HFF-Myc (cell line): ENCODE measurements around the gene AHI1.

Source experiments
- DNase-seq: peaks from one replicate; pipeline ENCODE4 v3.0.0-alpha.2; 2011; ENCODE audit warnings: low read depth; ENCODE audit errors: extremely low read depth
- H3K4me3 ChIP-seq: replicated peaks from 2 replicates; pipeline ENCODE4 v1.5.1; 2011; ENCODE audit warnings: low read depth, mild to moderate bottlenecking, control low read depth, low read length
- TF ChIP-seq, protein P1 (sequence below): IDR thresholded peaks from 2 replicates; pipeline ENCODE4 v1.5.1; 2012; ENCODE audit warnings: mild to moderate bottlenecking, low read depth, low read length, control low read depth; ENCODE audit errors: missing control alignments

The AHI1 gene

DNA sequence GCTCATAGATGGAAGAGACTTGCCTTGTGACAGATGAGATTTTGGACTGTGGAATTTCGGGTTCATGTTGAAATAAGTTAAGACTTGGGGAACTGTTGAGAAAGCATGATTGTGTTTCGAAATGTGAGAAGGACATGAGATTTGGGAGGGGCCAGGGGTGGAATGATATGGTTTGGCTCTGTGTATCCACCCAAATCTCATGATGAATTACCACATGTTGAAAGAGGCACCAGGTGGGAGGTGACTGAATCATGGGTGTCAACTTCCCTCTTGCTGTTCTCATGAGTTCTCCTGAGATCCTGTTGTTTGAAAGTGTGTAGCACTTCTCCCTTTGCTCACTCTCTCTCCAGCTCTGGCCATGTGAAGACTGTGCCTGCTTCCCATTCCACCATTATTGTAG is 17.9 kb downstream of the AHI1 start:
- H3K4me3 ChIP-seq, result no peak overlapping the region
- no peak for DNase-seq
- TF ChIP-seq, protein P1, sequence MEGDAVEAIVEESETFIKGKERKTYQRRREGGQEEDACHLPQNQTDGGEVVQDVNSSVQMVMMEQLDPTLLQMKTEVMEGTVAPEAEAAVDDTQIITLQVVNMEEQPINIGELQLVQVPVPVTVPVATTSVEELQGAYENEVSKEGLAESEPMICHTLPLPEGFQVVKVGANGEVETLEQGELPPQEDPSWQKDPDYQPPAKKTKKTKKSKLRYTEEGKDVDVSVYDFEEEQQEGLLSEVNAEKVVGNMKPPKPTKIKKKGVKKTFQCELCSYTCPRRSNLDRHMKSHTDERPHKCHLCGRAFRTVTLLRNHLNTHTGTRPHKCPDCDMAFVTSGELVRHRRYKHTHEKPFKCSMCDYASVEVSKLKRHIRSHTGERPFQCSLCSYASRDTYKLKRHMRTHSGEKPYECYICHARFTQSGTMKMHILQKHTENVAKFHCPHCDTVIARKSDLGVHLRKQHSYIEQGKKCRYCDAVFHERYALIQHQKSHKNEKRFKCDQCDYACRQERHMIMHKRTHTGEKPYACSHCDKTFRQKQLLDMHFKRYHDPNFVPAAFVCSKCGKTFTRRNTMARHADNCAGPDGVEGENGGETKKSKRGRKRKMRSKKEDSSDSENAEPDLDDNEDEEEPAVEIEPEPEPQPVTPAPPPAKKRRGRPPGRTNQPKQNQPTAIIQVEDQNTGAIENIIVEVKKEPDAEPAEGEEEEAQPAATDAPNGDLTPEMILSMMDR, result no peak

DNA sequence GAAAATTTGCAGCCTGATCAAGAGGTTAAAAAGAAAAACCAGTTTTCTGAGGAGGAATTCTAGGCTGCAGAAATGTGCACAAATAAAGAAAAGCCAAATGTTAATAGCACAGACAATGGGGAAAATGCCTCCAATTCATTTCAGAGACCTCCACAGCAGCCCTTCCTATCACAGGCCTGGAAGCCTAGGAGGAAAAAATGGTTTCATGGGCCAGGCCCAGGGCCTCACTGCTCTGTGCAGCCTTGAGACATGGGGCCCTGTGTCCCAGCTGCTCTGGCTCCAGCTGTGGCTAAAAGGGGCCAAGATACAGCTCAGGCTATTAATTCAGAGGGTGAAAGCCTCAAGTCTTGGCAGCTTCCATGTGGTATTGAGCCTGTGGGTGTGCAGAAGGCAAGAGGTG is 18.9 kb downstream of the AHI1 start:
- no peak for DNase-seq
- TF ChIP-seq, protein P1, result no peak
- H3K4me3 ChIP-seq, result no peak overlapping the region

DNA sequence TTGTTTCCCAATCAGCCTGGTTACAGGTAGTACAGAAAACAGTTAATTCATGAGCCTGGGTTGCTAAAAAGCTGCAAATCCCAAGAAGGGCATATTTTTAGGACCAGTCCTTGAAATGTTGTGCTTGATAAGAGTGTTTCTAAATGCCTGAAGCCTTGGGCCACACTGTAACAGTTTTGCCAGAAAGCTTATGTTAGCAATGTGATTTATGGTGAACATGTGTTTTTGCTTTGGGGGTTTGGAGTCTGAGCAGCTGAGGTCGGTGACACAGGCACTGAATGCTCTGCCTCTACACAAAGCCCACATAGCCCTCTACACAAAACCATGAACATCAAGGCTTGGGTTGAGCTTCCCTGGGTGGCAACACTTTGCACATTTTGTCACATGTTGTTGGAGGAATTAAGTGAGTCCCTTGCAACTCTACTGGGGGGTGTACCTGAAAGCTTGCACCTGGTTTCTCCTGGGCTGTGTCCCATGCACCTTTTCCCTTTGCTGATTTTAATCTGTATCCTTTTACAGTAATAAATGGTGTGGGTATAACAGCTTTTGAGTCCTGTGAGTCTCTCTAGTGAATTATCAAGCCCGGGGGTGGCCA is 22.2 kb downstream of the AHI1 start:
- TF ChIP-seq, protein P1, result no peak
- no peak overlapping the region for H3K4me3 ChIP-seq
- peak; percentile 72 for DNase-seq

DNA sequence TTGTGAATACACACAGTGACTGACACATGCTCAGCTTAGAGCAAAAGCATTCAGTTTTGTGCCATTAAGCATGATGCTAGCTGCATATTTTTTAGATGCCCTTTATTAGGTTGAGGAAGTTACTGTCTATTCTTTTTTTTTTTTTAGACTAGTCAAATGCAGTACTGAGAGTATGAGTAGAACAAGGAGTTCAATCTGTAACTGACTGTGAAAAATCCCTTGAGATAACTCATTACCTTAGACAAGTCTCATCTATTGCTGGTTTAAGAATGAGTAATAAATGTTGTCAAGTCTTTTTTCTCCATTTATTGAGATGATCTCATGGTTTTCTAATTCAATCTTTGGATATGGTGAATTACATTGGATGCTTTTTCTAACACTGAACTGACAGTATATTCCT is 23.2 kb downstream of the AHI1 start:
- H3K4me3 ChIP-seq, result no peak overlapping the region
- TF ChIP-seq, protein P1, result no peak

DNA sequence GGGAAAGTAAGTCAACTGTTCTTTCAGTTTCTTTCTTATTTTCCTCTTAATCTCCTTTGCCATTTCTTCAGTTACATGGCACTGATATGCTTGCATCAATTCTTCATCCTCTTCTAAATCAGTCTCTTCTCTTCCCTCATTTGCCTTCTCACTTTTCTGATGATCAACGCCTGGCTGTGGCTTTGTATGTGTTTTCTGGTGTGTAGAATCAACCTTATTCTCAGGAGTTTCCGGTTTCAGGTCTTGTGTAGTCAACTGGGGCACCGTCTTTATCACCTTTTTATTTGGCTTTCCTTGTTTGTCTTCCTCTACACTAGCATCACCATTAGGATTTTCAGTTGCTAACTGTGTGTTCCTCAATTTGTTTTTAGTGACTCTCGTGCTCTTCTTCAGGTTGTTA is 31.6 kb downstream of the AHI1 start:
- H3K4me3 ChIP-seq, result no peak overlapping the region
- TF ChIP-seq, protein P1, result no peak
- DNase-seq, result no peak

More for the DNA sequence above, 23.2 kb downstream of the AHI1 start:
- no peak for DNase-seq

DNA sequence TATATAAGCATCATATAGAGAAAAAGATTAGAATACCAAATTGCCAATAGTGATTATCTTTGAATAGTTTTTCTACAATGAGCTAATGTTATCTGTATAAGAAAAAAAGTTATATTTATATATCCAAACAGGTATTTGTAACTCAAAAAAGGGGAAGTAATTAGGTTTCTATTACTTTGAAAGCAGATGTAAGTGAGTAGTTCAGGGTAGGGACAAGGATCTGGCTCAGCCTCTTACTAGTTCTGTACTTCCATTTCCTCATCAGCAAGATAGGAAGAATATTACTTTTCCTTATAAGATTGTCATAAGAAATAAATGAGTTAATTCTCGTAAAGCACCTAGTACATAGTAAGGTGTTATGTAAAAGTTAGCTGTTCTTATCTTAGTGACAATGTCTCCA is 32.2 kb downstream of the AHI1 start:
- TF ChIP-seq, protein P1, result no peak
- DNase-seq, result no peak
- H3K4me3 ChIP-seq, result no peak overlapping the region

DNA sequence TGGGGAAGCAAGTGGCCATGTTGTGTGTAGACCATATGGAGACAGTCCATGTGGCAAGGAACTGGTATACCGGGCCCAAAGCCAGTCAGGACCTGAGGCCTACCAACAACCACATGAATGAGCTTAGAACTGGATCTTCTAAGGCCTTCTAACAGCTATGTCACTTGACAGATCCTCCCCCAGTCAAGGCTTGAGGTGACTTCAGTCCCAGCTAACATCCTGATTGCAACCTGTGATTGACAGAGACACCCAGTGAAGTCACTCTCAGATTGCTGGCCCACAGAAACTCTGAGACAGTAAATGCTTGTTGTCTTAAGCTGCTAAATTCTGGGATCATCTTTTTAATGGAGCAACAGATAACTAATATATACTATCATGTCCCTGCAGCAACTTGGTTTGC is 32.9 kb downstream of the AHI1 start:
- no peak overlapping the region for H3K4me3 ChIP-seq
- TF ChIP-seq, protein P1, result no peak
- no peak for DNase-seq
